Sciatic nerve (tissue), 2 donors: ENCODE results near the gene LINC00237. TPM values are rescaled to one million over a fixed set of nuclear protein-coding genes. Genes with fewer than 3 reads are reported as not detected.

Experiments
- ATAC-seq: fragments of 200-7000 bp; cut with Tn5 transposase; one replicate; pipeline ENCODE4 v1.9.1; 2020; ENCODE audit warnings: mild to moderate bottlenecking, moderate library complexity
- DNase-seq: peaks from one replicate; pipeline ENCODE4 v3.0.0-alpha.2; 2020; ENCODE audit warnings: low spot score
- intact Hi-C: fragments of 100-400 bp; cut with DNase I; formaldehyde crosslinking; loops from one replicate; pipeline ENCODE4 v1.14.2; 2022
- total RNA-seq: library from RNA; stranded (reverse); fragmentation: NEBNext Ultra II Directional; extraction: Animal tissue kit (Norgen Biotek cat#: 25700); gene quantifications from one replicate; pipeline ENCODE4 v1.2.1, GENCODE V29; 2021
- donor health status: DM: no; HTN: no; CAD: no.
- donor health status: DM: no; HTN: no; CAD: no.

LINC00237 gene
- total RNA-seq, 1 donor from 2014 or later: not detected

GRCh38 chr20:21064924-21065323 is 41.2 kb downstream of the LINC00237 start:
- no peak for DNase-seq
- intact Hi-C loops: no loop called here
- ATAC-seq: no peak

GRCh38 chr20:21063276-21063675 is 42.9 kb downstream of the LINC00237 start:
- intact Hi-C loops: no loop called here
- no peak for DNase-seq
- ATAC-seq: no peak

- DNase-seq: no peak
- intact Hi-C loops: no loop called here
- no peak for ATAC-seq
These were observed 53.0 kb downstream of the LINC00237 start for GRCh38 chr20:21053002-21053762.

- ATAC-seq (no peak), DNase-seq (no peak)
- intact Hi-C loops: no loop called here
These were observed 53.5 kb downstream of the LINC00237 start for GRCh38 chr20:21052686-21053001.

- ATAC-seq (no peak), DNase-seq (no peak)
- intact Hi-C loops: no loop called here
These were observed 53.9 kb downstream of the LINC00237 start for GRCh38 chr20:21052241-21052640.

- DNase-seq (no peak), ATAC-seq (no peak)
- intact Hi-C loops: no loop called here
These were observed 55.4 kb downstream of the LINC00237 start for GRCh38 chr20:21050710-21051109.

GRCh38 chr20:21049305-21049828 is 56.8 kb downstream of the LINC00237 start:
- DNase-seq (no peak), ATAC-seq (no peak)
- intact Hi-C loops: no loop called here

GRCh38 chr20:21048841-21049273 is 57.3 kb downstream of the LINC00237 start:
- no peak for DNase-seq
- intact Hi-C loops: no loop called here
- no peak for ATAC-seq

- ATAC-seq: no peak
- intact Hi-C loops: no loop called here
- no peak for DNase-seq
These were observed 58.2 kb downstream of the LINC00237 start for GRCh38 chr20:21047981-21048380.

GRCh38 chr20:21046413-21047070 is 59.6 kb downstream of the LINC00237 start:
- intact Hi-C loops: no loop called here
- ATAC-seq (no peak), DNase-seq (no peak)

Other genes with a start within 250 kb of the LINC00237 start
- gene KIZ, start 19.7 kb upstream of the LINC00237 start, total RNA-seq: 39.2 TPM
- 45.3 TPM for gene XRN2, start 197.0 kb upstream of the LINC00237 start, total RNA-seq